HG03469 (cell line): Measurements from ENCODE around the gene LIN9.
"Not testable (repeated sequence)": the region's sequence is repeated elsewhere in the genome, so short reads cannot be mapped to it uniquely, and the experiment has no call there.

Experiments
- ATAC-seq: cut with Tn5 transposase; IDR thresholded peaks from one replicate; pipeline ENCODE4 v1.9.1; 2021; ENCODE audit warnings: mild to moderate bottlenecking, moderate library complexity, moderate number of reproducible peaks; ENCODE audit not compliant: unreplicated experiment

LIN9 gene

GRCh38 chr1:226276077-226276682 lies 32.8 kb downstream of the LIN9 start:
- no peak for ATAC-seq

GRCh38 chr1:226274138-226274537 lies 34.8 kb downstream of the LIN9 start:
- no peak for ATAC-seq

GRCh38 chr1:226272233-226272902 lies 36.6 kb downstream of the LIN9 start:
- not testable (repeated sequence) for ATAC-seq

DNA sequence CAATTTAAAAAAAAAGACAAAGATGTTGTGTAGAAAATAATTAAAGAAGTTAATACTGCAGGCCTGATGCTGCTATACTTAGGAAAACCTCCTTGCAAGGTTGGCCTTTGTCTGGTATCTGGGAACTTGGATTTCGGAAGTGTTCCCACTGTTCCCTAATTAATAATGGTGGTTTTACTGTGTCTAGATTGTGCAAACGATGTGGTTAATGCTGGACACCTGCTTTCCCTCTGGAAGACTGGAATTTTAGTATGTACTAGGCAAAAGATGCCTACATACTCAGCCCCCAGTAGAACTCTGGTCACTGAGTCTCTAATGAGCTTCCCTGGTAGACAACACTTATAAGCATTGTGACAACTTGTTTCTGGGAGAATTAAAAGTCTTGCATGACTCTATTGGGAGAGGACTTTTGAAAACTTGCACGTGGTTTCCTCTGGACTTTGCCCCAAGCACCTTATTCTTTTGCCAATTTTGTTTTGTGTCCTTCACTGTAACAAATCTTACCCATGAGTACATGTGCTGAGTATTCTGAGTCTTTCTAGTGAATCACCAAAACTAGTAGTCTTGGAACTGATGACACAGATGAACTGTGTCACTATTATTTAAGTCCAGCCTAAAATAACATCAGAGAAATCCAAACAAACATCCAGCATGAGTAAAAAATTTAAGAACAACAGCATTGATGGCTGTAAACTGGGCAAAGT lies 40.4 kb downstream of the LIN9 start:
- no peak for ATAC-seq

DNA sequence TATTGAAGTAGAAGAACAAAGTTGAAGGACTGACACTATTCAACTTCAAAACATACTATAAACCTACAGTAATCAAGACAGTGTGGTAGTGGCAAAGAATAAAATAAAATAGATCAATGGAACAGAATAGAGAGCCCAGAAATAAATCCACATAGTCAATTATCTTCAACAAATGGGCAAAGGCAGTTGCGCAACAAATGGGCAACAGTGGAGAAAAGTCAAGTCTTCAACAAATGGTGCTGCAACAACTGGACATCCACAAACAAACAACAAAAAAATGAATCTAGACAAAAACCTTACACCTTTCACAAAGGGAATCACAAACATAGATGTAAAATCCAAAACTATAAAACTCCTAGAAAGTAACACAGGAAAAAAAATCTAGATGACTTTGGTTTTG lies 47.1 kb downstream of the LIN9 start:
- ATAC-seq, result no peak

GRCh38 chr1:226255380-226255779 lies 53.6 kb downstream of the LIN9 start:
- no peak for ATAC-seq

DNA sequence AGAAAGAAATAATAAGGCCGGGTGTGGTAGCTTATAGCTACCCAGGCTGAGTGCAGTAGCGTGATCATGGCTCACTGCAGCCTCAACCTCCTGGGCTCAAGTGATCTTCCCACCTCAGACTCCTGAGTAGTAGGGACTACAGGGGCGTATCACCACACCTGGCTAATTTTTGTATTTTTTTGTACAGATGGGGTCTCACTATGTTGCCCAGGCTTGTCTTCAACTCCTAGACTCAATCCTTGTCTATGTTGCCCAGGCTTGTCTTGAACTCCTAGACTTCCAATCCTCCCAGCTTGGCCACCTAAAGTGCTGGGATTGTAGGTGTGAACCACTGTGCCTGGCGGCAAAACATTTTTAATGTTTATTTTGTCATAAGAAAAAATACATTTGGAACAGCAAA lies 55.0 kb downstream of the LIN9 start:
- no peak for ATAC-seq

DNA sequence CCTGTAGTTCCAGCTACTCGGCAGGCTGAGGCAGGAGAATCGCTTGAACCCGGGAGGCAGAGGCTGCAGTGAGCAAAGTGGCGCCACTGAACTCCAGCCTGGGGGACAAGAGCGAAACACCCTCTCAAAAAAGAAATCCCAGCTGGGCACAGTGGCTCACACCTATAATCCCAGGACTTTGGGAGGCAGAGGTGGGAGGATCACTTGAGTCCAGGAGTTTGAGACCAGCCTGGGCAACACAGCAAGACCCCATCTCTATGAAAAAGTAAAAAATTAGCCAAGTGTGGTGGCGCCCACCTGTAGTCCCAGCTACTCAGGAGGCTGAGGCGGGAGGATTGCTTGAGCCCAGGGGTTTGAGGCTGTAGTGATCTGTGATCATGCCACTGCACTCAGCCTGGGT lies 56.1 kb downstream of the LIN9 start:
- ATAC-seq, result not testable (repeated sequence)

- no peak for ATAC-seq
These were observed 58.5 kb downstream of the LIN9 start for GRCh38 chr1:226250511-226250910.

- ATAC-seq, result no peak
These were observed 60.2 kb downstream of the LIN9 start for GRCh38 chr1:226248796-226249195.

DNA sequence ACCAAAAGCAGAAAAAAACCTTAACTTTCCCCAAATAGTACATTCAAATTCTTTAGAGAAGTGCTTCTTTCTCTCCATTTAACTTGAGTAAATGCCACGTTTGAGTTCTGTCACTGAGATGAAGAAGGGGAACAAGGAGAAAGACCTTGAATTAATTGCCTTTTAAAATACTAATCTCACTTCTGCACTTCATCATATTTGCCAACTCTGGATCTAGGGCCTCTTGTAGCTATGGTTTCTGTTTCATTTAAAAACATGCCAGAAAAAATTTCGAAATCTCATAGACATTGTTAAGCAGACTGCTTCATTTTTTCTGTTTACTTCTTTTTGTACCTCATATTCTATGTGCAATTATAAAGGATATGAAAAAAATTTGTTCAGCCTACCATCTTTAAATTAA lies 60.9 kb downstream of the LIN9 start:
- ATAC-seq, result no peak

GRCh38 chr1:226239421-226239820 lies 69.5 kb downstream of the LIN9 start:
- no peak for ATAC-seq

DNA sequence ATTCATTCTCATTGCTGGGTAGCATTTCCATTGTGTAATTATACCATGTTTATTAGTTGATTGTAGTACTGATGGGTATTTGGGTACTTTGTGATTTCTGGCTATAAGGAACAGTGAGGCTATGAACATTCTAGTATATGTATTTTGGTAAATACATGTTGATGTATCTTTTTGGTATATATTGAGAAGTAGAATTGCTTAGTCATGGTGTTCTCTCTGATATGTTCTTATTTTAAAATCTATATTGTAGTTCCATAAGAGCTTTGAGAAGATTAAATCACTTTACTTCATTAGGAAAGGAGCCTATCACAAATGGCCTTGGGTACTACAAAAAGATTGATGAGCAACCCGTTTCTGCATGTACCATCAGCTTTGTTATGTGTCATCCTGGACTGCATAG lies 72.1 kb downstream of the LIN9 start:
- ATAC-seq, result no peak

DNA sequence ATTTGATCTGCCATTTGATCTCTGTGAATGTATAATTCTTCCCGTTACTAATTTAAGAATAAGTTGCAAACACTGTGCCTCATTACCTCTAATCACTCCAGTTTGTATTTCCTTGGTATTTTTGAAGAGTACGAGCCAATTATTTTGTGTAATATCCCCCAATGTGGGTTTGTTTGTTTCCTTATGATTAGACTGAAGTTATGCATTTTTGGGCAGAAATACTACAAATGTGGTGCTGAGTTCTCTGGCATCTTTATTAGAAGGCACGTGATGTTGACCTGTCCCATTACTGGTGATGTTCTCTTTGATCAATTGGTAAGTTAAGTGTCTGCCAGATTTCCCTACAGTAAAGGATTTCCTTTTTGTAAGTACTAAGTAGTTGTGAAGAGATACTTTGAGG lies 75.2 kb downstream of the LIN9 start:
- ATAC-seq, result no peak

DNA sequence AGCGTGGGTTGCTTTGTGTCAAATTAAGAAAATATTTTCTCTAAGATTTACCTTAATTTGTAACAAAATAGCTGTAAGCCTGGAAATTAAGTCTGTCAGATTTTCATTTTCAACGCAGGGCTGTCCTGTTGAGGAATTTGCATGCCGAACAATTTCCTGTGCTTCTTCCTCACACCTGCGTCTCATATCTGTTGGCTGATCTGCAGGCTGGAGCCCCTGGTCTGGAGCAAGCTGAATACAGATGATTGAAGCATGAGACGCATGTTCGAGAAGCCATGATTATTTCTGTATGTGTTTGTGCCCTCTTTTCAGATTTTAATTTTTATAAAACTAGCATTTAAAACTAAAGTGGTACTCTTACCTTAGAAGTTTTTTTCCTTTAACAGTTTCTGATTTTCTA lies 75.7 kb downstream of the LIN9 start:
- ATAC-seq, result no peak

- ATAC-seq, result no peak
These were observed 82.4 kb downstream of the LIN9 start for GRCh38 chr1:226226601-226227000.

GRCh38 chr1:226223786-226224244 lies 85.1 kb downstream of the LIN9 start:
- ATAC-seq, result peak; percentile 57

DNA sequence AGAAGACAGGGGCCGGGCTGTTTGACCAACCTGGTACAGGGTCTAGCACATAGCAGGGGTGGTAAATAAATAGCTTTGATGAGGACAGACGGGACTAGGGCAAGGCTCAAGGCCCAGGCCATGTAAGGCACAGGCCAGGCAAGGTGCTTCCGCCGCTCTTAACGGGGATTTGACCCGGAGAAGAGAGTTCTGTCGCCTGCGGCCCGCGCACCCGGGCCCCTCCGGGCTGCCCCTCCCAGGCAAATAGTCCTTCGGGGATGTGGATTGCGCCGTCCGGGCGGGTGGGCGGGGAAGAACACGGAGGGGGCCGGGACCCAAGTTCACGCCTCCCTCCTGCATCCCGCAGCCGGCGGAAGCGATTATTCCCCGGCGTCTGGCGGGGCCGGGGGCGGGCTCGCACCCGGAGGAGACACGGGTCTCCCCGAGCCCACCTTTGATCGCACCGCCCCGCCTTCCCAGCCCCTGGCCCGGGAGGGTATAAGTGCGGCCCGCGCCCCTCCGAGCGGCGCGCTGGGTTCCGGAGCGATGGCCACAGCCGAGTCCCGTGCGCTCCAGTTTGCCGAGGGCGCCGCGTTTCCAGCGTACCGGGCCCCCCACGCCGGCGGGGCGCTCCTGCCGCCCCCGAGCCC lies 85.7 kb downstream of the LIN9 start, which contains the start of gene MIXL1:
MIXL1 (plus strand) TSS at position 508 of the 629 bp plus-strand sequence; CDS start at position 526, 18 bp downstream.
- peak; percentile 13 for ATAC-seq

- ATAC-seq, result no peak
These were observed 86.3 kb downstream of the LIN9 start for GRCh38 chr1:226222686-226223085.

- ATAC-seq, result no peak
These were observed 88.3 kb downstream of the LIN9 start for GRCh38 chr1:226220473-226221189.

GRCh38 chr1:226217273-226217672 lies 91.7 kb downstream of the LIN9 start:
- ATAC-seq, result no peak
